Immature natural killer cell (primary cell): ENCODE results near the gene ST6GALNAC1. TPM values are rescaled to one million over a fixed set of nuclear protein-coding genes. Genes with fewer than 3 reads are reported as not detected.
A peak's percentile ranks its signal among the peaks of the same experiment; 100 is the strongest.

ENCODE experiments used
- DNase-seq, 3 donors: peaks; one replicate each; pipeline ENCODE4 v3.0.0; 2022; ENCODE audit warnings: mixed read lengths in 1 of 3
- H3K27ac Mint-ChIP-seq, 6 donors: one replicate each; pipeline ENCODE4 v1.8.0; 2020; ENCODE audit warnings: mixed read lengths in 6 of 6, mild to moderate bottlenecking in 5 of 6, inconsistent platforms in 4 of 6, moderate library complexity in 3 of 6
- H3K27me3 Mint-ChIP-seq, 3 donors: one replicate each; pipeline ENCODE4 v1.8.0; 2020 to 2021; ENCODE audit warnings: low read depth in 3 of 3, mild to moderate bottlenecking in 3 of 3, mixed read lengths in 3 of 3, moderate library complexity in 3 of 3, inconsistent platforms in 1 of 3
- H3K36me3 Mint-ChIP-seq, 3 donors: one replicate each; pipeline ENCODE4 v1.8.0; 2020; ENCODE audit warnings: mixed read lengths in 3 of 3, inconsistent platforms in 2 of 3, mild to moderate bottlenecking in 2 of 3
- H3K4me1 Mint-ChIP-seq, 2 donors: one replicate each; pipeline ENCODE4 v1.8.0; 2020; ENCODE audit warnings: inconsistent platforms in 2 of 2, mild to moderate bottlenecking in 2 of 2, mixed read lengths in 2 of 2, moderate library complexity in 1 of 2
- H3K4me3 Mint-ChIP-seq, 5 donors: one replicate each; pipeline ENCODE4 v1.8.0; 2020; ENCODE audit warnings: mild to moderate bottlenecking in 5 of 5, mixed read lengths in 5 of 5, inconsistent platforms in 3 of 5, moderate library complexity in 3 of 5
- H3K9me3 Mint-ChIP-seq, 6 donors: one replicate each; pipeline ENCODE4 v1.8.0; 2020; ENCODE audit warnings: mild to moderate bottlenecking in 6 of 6, mixed read lengths in 6 of 6, inconsistent platforms in 4 of 6, moderate library complexity in 3 of 6
- polyA plus RNA-seq, 3 donors: library from polyadenylated mRNA; unstranded; fragments of 300-500 nt; fragmentation: Illumina TruSeq; gene quantifications; one replicate each; pipeline ENCODE4 v1.2.3, GENCODE V29; 2021

Gene ST6GALNAC1
- polyA plus RNA-seq, 3 donors from 2014 or later: not detected

DNA sequence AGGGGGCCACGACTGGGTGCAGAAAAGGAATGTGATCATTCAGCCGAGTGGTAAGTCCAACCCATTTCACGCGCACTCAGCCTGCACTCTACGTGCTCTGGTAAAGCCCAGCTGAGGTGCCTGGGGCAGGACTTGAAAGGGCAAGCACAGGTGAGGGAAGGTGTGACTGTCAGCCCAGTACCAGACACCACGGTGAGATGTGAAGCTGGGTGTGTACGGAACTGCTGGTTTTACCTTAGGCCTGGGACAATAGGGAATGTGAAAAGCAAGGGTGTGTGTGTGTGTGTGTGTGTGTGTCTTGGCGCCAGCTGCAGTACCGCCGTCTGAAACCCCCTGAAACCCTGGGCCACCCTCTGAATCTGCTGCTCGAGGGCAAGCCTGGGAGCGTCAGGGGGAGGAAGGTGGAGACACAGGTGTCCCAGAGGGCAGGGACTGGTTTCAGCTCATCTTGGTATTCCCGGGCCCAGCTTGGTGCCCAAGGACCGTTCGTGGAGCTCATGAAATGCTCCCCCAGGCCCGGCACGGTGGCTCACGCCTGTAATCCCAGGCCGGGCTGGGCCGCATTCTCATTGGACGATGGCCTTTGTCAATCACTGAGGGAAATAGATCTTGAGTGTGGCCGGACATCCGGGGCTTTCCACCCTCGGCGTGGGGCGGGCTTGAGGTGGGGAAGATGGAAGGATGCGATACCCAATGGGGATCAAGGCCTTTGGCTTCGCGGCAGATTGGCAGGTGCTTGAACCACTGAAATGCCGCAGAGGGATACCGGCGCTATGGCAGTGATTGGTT is 27.8 kb upstream of the ST6GALNAC1 start:
- Mint-ChIP-seq H3K4me1 (peaks cover 24 to 25% of the 10 kb centered on the region in 2 donors), H3K27ac (peak overlapping the region; percentile 90 to 98 (median 97))

DNA sequence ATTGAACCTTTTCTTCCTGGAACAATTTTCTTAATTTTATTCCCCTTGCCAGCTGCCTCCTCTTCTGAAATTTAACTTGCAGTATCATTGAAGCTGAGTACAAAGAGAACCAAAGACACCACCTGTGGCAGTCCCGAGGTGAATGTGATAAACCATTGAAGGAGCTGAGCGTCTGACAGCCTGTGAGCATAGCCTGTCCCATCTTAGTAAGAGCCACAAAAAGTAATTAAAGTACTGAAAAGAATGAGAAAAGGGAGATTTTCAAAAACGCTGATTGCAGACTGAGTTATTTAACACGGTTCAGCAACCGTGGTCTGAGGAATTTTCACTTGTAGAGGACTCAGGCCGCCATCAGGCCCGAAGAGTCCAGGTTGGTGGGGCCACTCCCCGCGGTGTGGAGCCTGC is 27.2 kb upstream of the ST6GALNAC1 start:
- H3K36me3 Mint-ChIP-seq: no peaks in the 10 kb centered on the region
- H3K4me1 Mint-ChIP-seq: peaks cover 24 to 25% of the 10 kb centered on the region in 2 donors
- peaks cover 4 to 9% (median 8%) of the 10 kb centered on the region in 3 donors for H3K27me3 Mint-ChIP-seq
- H3K4me3 Mint-ChIP-seq: peak overlapping the region; percentile 89 to 97 (median 94)
- peak overlapping the region; percentile 90 to 98 (median 97) for H3K27ac Mint-ChIP-seq
- H3K9me3 Mint-ChIP-seq: no peaks in the 10 kb centered on the region
- DNase-seq: no peak

More for the DNA sequence above, 27.8 kb upstream of the ST6GALNAC1 start:
- Mint-ChIP-seq H3K36me3 (no peaks in the 10 kb centered on the region), H3K9me3 (no peaks in the 10 kb centered on the region), H3K27me3 (peaks cover 5 to 8% (median 8%) of the 10 kb centered on the region in 3 donors), H3K4me3 (peak overlapping the region; percentile 89 to 97 (median 94))
- DNase-seq: peak; percentile 99

DNA sequence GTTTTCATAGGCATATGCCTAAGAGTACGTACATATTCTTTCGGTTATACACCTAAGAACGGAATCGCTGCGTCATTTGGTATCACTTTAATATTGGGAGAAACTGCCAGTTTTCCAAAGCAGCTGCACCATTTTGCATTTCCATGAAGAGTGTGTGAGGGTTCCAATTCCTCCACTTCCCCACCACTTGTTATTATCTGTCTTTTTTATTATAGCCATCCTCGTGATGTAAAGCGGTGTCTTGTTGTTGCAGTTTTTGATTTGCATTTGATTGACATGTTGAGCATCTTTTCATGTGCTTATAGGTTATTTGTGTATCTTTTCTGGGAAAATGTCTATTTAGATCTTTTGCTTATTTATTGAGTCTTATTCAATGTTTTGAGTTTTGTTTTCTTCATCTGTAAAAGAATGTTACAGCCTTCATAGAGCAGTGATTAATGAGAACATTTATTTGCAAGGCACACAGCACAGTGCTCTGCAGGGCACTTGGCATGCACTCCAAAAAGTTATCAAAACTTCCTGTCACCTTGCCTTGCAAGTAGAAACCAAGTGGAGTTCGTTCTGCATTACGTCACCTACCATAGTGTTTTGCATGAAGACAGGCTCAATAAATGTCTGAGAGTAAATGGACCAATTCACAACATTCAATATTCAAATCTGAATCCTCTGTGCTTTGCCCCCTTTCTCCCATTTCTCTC is 26.6 kb upstream of the ST6GALNAC1 start:
- H3K27ac Mint-ChIP-seq: peak overlapping the region; percentile 90 to 98 (median 97)
- no peaks in the 10 kb centered on the region for H3K9me3 Mint-ChIP-seq
- peaks cover 24 to 25% of the 10 kb centered on the region in 2 donors for H3K4me1 Mint-ChIP-seq
- H3K4me3 Mint-ChIP-seq: peak overlapping the region in 2 of 5 donors; percentile 96 to 97
- H3K27me3 Mint-ChIP-seq: peaks cover 4 to 9% (median 8%) of the 10 kb centered on the region in 3 donors
- DNase-seq: no peak
- no peaks in the 10 kb centered on the region for H3K36me3 Mint-ChIP-seq

DNA sequence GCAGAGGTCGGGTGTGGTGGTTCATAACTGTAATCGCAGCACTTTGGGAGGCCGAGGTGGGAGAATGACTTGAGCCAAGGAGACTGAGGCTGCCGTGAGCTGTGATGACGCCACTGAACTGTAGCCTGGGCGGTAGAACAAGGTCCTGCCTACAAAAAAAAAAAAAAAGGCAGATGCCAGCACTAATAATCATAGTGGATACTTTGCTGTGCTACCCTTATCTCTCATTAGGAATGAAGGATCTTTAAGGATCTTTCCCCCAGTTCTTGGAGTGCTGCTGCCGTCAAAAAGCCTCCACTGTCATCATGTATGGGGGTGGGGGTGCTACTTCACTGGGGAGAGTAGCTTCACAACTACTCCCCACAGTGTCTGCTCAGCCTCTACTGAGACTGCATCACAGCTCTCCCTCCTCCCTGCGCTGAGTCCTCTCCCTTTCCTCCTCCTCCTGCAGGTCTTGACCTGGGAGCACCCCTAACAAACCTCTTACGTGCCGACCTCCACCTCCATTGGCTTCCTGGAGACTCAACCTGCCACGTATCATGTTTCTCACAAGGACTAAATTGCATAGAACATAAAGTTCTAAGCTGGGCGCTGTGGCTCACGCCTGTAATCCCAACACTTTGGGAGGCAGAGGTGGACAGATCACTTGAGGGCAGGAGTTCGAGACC is 24.4 kb upstream of the ST6GALNAC1 start:
- Mint-ChIP-seq H3K4me1 (peaks cover 24 to 25% of the 10 kb centered on the region in 2 donors), H3K4me3 (no peak overlapping the region), H3K27me3 (peaks cover 5 to 9% (median 8%) of the 10 kb centered on the region in 3 donors), H3K27ac (peak overlapping the region in 1 of 6 donors; percentile 78), H3K9me3 (no peaks in the 10 kb centered on the region), H3K36me3 (no peaks in the 10 kb centered on the region)
- no peak for DNase-seq

DNA sequence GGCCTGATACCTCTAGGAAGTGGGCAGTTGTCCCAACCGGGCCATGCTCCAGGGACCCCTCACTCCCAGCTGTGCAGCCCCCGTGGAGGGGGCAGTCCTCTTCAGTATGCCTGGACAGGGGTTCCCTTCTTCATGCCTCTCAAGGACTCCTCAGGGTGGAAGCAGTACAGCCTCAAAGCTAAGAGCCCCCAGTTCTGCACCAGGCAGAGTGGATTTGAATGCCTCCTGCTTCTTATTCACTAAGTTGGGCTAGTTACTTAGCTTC is 23.9 kb upstream of the ST6GALNAC1 start:
- H3K27ac Mint-ChIP-seq: no peak overlapping the region
- no peak overlapping the region for H3K4me3 Mint-ChIP-seq

DNA sequence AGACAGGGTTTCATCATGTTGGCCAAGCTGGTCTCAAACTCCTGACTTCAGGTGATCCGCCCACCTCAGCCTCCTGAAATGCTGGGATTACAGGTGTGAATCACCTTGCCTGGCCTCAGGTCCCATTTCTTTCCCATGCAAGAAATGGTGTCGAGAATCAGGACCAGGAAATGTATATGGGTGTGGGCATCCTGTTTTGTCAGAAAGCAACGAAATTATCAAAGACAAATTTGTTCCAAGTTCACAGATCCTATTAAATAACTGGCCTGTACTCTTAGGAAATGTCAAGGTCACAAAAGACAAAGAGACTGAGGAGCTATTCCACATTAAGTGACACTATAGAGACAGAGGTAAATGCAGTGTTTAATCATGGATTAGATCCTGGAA is 17.1 kb upstream of the ST6GALNAC1 start:
- Mint-ChIP-seq H3K4me3 (peak overlapping the region in 1 of 5 donors; percentile 85), H3K27me3 (peaks cover 0 to 2% (median 0%) of the 10 kb centered on the region in 3 donors), H3K27ac (peak overlapping the region in 1 of 6 donors; percentile 91), H3K36me3 (no peaks in the 10 kb centered on the region), H3K9me3 (no peaks in the 10 kb centered on the region), H3K4me1 (peaks cover 22 to 31% of the 10 kb centered on the region in 2 donors)
- DNase-seq: no peak

More for the DNA sequence above, 23.9 kb upstream of the ST6GALNAC1 start:
- Mint-ChIP-seq H3K9me3 (no peaks in the 10 kb centered on the region), H3K27me3 (peaks cover 3 to 9% (median 8%) of the 10 kb centered on the region in 3 donors), H3K4me1 (peaks cover 20 to 21% of the 10 kb centered on the region in 2 donors), H3K36me3 (no peaks in the 10 kb centered on the region)
- DNase-seq: no peak

DNA sequence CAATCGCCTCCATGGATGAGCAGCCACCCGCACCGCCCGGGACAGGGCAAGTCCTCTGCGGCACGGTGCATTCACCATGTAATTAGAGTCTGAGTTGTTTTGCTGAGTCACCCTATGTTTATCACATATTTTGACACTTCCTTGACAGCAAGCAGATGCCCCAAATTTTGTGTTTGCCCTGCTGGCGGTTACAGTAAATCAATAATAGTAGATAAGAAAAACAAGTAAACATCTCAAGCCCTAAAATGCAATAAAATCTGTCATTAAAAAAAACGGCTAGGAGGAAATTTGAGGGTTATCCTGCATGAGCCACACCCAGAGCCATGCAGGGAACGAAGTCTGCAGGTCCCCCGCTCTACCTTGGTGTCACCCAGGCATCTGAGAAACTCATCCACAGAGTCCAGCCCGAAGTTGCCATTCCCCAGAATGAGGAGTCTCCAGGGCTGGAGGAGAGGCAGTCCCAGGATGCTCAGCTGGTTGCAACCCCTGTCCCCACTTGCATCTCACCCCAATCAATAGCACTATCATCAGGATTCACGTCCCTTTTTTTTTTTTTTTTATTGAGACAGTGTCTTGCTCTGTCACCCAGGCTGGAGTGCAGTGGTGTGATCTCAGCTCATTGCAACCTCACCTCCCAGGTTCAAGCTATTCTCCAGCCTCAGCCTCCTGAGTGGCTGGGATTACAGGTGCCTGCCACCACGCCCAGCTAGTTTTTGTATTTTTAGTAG is 16.5 kb upstream of the ST6GALNAC1 start:
- Mint-ChIP-seq H3K27me3 (peaks cover 0 to 2% (median 0%) of the 10 kb centered on the region in 3 donors), H3K36me3 (no peaks in the 10 kb centered on the region), H3K27ac (peak overlapping the region in 4 of 6 donors; percentile 11 to 91 (median 59)), H3K4me1 (peaks cover 22 to 31% of the 10 kb centered on the region in 2 donors), H3K4me3 (peak overlapping the region in 3 of 5 donors; percentile 26 to 85 (median 34)), H3K9me3 (no peaks in the 10 kb centered on the region)
- peak in 1 of 3 donors; percentile 45 for DNase-seq

DNA sequence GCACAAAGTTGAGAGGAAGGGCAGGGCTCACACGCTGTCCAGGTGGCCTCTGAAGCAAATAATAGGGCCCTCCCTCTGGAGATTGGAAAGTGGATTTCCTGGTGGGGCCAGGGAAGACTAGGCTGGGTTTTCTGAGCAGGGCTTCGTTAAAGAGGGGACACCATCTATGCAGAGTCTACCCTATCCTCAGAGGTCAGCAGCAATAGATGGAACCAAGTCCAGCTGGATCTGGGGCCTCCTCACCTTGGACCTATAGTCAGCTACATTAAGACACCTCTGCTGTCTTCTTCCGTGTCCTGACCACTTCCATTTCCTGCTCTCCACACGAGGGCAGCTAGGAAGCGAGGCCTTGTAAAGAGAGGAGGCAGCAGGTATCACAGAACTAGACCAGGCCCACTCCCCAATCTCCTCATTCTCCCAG is 14.7 kb upstream of the ST6GALNAC1 start:
- Mint-ChIP-seq H3K9me3 (no peaks in the 10 kb centered on the region), H3K36me3 (no peaks in the 10 kb centered on the region), H3K4me3 (peak overlapping the region in 1 of 5 donors; percentile 27), H3K27me3 (peaks cover 0 to 2% (median 0%) of the 10 kb centered on the region in 3 donors), H3K4me1 (peaks cover 22 to 31% of the 10 kb centered on the region in 2 donors), H3K27ac (peak overlapping the region in 5 of 6 donors; percentile 8 to 82 (median 55))
- DNase-seq: no peak

DNA sequence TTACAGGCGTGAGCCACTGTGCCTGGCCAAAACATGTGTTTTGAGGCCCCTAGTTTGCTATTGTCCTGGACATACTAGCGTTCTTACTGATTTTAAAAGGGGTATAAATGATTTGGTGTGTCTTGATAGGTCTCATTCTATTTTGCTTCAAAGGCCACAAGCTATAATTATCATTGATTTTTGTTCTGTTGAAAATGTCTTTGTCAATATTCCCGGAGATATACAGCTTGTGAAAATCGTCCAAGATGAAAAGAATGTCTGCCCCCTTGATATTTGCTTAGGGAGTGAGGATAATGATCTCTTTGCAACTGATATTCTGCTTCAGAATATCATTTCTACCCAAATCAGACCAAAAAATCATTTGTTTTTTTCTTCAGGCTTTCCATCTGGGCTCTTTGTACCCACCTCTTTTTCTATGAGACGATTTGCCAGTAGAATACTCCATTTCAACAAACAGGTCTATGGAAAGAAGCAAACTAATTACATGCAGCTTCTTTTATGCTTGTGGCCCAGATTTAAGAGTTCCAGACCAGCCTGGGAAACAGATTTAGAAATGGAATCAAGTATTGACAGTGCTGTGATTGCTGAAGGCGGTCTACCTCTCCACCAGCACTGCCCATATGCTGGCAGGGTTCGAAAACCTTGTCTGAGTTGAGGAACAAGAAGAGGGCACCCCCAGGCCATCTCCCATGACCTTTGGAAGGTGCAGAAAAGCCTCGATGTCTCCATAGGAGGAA is 14.1 kb upstream of the ST6GALNAC1 start:
- H3K27ac Mint-ChIP-seq: peak overlapping the region in 2 of 6 donors; percentile 45 to 71
- H3K4me3 Mint-ChIP-seq: peak overlapping the region in 1 of 5 donors; percentile 7
- DNase-seq: no peak

DNA sequence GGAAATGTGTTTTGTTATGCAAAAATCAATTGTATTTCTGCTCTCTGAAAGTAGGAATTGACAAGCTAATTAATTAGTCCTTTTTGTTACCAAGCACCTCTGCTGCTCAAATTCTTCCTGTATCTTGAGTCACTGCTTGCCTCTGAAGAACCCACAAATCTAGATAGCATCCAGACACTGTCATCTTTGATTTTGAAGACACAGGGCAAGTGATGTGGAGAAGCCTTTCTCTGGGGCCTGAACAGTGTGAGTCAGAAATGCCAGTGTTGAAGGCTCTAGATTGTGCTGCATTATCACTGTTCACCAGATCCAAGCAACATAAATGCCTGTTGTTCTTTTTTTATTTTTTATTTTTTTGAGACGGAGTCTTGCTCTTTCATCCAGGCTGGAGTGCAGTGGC is 10.9 kb upstream of the ST6GALNAC1 start:
- Mint-ChIP-seq H3K27me3 (peaks cover 0 to 3% (median 0%) of the 10 kb centered on the region in 3 donors), H3K4me1 (peaks cover 8 to 15% of the 10 kb centered on the region in 2 donors)
- no peak for DNase-seq

More for the DNA sequence above, 14.1 kb upstream of the ST6GALNAC1 start:
- no peaks in the 10 kb centered on the region for H3K36me3 Mint-ChIP-seq
- peaks cover 22 to 31% of the 10 kb centered on the region in 2 donors for H3K4me1 Mint-ChIP-seq
- H3K9me3 Mint-ChIP-seq: no peaks in the 10 kb centered on the region
- H3K27me3 Mint-ChIP-seq: no peaks in the 10 kb centered on the region

DNA sequence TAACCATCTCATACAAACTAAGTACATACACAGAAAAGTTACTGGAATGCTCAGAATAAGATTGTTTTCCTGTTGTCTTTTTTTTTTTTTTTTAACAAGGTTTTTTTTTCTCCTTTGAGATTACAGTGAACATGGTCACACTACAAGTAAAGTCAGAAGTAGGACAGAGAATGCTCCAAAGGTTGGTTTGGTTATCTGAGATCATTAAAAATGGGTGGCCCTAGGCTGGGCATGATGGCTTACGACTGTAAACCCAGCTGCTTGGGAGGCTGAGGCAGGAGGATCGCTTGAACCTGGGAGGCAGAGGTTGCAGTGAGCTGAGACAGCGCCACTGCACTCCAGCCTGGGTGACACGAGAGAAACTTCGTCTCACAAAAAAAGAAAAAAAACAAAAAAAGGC is 6.9 kb upstream of the ST6GALNAC1 start:
- peaks cover 5 to 9% (median 7%) of the 10 kb centered on the region in 6 donors for H3K9me3 Mint-ChIP-seq
- H3K36me3 Mint-ChIP-seq: peaks cover 4 to 11% (median 4%) of the 10 kb centered on the region in 3 donors
- no peak for DNase-seq
- H3K27me3 Mint-ChIP-seq: peaks cover 0 to 9% (median 0%) of the 10 kb centered on the region in 3 donors
- no peaks in the 10 kb centered on the region for H3K4me1 Mint-ChIP-seq
- no peak overlapping the region for H3K4me3 Mint-ChIP-seq
- H3K27ac Mint-ChIP-seq: no peak overlapping the region

More for the DNA sequence above, 10.9 kb upstream of the ST6GALNAC1 start:
- Mint-ChIP-seq H3K9me3 (peaks cover 0 to 2% (median 0%) of the 10 kb centered on the region in 6 donors), H3K27ac (no peak overlapping the region), H3K4me3 (no peak overlapping the region), H3K36me3 (peaks cover 0 to 3% (median 0%) of the 10 kb centered on the region in 3 donors)

DNA sequence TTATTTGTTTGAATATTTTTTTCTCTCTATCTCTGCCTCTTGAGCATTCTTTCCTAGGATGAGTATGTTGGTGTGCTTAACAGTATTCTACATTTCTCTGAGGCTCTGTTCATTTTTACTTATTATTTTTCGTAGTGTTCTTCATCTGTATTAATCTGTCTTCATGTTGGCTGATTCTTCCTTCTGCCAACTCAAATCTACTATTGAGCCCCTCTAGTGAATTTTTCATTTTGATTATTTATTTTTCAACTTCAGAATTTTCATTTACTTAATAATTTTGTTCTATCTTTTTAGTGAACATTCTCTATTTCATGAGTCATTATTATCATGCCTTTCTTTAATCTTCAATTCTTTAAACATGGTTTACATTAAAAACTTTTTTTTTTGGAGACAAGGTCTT is 3.2 kb upstream of the ST6GALNAC1 start:
- Mint-ChIP-seq H3K27ac (no peak overlapping the region), H3K4me3 (no peak overlapping the region), H3K4me1 (no peaks in the 10 kb centered on the region), H3K27me3 (peaks cover 0 to 8% (median 6%) of the 10 kb centered on the region in 3 donors), H3K36me3 (peaks cover 4 to 8% (median 4%) of the 10 kb centered on the region in 3 donors), H3K9me3 (peaks cover 5 to 9% (median 7%) of the 10 kb centered on the region in 6 donors)
- DNase-seq: no peak
